RCC 7860 (cell line): ENCODE data around the gene LRRC61.

Experiments
- DNase-seq: peaks from one replicate; pipeline ENCODE4 v3.0.0-alpha.2; 2015; ENCODE audit warnings: low spot score
- FAIRE-seq: peaks from 2 replicates; lab custom pipeline; 2012; peaks lifted over from hg19 to GRCh38; lab: Jason Lieb, UNC

Gene LRRC61

GRCh38 chr7:150329331-150330120 lies 6.4 kb downstream of the LRRC61 start:
- DNase-seq (peak; percentile 34), FAIRE-seq (no peak)

GRCh38 chr7:150330211-150330885 lies 7.2 kb downstream of the LRRC61 start:
- FAIRE-seq, result no peak

GRCh38 chr7:150332852-150333635 lies 9.9 kb downstream of the LRRC61 start:
- FAIRE-seq (no peak), DNase-seq (no peak)

More at GRCh38 chr7:150330211-150330885, 7.2 kb downstream of the LRRC61 start:
- no peak for DNase-seq

- DNase-seq (no peak), FAIRE-seq (no peak)
Measured at GRCh38 chr7:150333659-150334058, 10.5 kb downstream of the LRRC61 start.

GRCh38 chr7:150334108-150334507 lies 11.0 kb downstream of the LRRC61 start:
- no peak for DNase-seq
- FAIRE-seq, result no peak

DNA sequence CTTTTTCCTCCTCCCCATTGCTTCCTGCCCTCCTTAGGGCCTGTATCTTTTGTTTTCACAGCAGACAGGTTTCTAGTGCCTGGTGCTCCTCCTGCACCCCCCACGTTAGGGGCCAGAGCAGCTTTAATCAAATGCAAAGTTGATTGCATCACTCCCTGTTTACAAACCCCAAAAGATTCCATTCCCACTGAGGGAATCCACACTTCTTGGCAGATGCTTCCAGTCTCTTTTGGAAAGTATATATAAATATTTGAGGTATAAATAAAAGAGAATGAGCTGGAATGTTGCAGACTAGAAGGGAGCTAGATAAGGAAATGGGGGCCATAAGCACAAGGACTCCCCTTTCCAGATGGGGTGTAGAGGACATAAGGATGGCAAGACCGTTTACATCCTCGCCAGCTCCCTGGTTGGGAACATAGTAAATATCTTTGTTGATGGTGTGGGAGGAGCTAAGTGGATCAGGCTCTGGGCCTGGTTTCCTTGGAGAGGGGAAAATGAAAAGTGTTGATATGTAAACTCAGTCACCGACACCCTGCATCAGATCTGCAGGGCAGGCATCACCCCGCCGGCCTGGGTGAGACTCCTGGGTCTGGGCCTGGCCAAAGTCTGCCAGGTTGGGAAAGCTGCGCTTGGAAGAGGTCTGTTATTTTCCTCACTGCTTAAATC lies 12.1 kb downstream of the LRRC61 start:
- no peak for FAIRE-seq

GRCh38 chr7:150335774-150336112 lies 12.6 kb downstream of the LRRC61 start:
- no peak for FAIRE-seq
- DNase-seq, result no peak

More for the DNA sequence above, 12.1 kb downstream of the LRRC61 start:
- DNase-seq, result no peak

GRCh38 chr7:150336746-150337145 lies 13.6 kb downstream of the LRRC61 start:
- no peak for DNase-seq
- FAIRE-seq, result no peak

- DNase-seq (no peak), FAIRE-seq (no peak)
Measured at GRCh38 chr7:150337179-150337578, 14.0 kb downstream of the LRRC61 start.

DNA sequence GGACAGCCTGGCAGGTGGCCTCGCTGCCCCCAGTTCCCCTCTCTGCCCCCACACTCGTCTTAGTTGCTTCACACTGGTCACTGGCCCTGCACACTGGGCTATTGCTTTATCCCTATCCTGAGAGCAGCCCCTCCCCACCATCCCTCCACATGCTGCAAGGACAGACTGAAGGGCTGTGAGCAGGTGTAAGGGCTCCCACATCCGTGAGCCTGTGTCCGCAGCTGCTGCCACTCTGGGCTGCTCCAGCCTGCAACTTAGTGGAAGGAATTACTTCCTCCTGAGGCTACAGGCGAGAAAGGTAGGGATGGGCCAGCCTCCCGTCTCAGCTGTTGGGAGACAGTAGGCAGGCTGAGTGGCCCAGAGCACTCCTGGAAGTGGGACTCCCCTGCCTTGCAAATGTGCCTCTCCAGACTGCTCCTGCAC lies 14.5 kb downstream of the LRRC61 start:
- DNase-seq, result no peak
- FAIRE-seq, result no peak

GRCh38 chr7:150338166-150338829 lies 15.1 kb downstream of the LRRC61 start:
- DNase-seq (no peak), FAIRE-seq (no peak)

DNA sequence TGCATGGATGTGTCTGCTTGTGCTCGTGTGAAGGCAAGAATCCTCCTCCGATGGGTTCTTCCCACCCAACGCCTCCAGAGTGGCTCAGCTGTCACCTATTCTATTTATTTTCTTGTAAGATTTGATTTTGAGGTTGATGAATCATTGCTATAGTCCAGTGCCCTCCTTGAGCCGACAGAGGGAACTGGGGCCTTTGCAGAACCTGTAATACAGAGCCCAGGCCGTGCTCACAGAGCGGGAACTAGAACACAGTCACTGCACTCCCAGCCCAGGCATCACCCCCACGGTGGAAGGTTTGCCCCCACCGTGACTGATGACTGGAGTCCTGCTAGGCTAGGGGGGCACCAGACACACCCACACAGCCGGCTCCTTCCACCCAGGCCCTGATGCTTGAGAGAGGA lies 16.3 kb downstream of the LRRC61 start:
- peak; percentile 99 for FAIRE-seq

DNA sequence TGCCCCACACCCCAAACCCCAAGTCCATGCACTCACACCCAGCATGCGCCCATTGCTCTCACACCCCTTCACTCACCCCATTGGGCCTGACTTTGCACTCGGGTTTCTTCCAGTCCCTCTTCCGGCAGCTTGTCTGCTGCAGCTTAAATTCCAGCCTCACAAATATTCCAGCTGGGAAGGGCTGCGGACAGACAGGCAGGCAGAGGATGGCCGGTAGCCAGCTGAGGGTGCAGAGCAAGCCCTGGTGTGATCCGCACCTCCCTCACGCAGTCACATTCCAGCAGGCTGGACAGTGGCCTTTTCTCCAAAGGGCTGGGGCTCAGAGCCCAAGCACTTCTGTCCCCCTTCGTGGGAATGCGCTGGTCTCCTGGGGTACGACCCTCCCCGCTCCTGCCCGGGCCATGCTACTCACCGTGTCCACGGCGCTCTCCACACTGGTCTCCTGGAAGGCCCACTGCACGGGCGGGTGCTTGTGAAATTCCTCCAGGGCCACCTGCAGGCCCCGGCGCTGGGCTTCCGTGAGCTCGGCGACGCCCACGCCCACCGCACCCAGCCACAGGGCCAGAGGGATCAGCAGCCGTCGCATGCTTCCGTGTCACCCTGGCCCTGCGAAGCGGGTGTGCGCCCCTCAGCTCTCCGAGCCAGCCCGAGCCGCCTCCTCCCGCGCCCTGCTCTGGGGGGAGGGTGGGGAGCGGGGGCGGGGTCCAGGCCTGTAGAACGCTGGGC lies 17.0 kb downstream of the LRRC61 start:
- DNase-seq, result peak; percentile 84
- peak; percentile 71 for FAIRE-seq

More for the DNA sequence above, 16.3 kb downstream of the LRRC61 start:
- peak; percentile 98 for DNase-seq

DNA sequence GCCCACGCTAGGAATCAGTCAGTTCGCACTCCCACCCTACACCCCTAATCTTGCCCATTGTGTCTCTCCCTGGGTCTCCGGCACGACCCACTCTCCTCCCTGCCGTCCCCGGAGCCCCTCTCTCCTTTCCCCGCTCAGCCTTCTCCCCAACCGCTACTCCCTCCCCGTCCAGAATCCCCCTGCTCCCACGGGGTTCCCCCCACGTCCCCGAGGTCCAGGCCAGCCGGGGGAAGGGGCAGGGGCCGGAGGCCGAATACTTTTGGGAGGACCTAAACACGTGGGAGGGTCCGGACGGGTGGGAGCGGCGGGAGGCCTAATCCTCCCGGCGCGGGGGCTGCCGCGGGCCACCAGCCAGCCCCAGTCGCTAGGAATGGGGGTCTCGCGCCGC lies 17.7 kb downstream of the LRRC61 start:
- DNase-seq (no peak), FAIRE-seq (no peak)

DNA sequence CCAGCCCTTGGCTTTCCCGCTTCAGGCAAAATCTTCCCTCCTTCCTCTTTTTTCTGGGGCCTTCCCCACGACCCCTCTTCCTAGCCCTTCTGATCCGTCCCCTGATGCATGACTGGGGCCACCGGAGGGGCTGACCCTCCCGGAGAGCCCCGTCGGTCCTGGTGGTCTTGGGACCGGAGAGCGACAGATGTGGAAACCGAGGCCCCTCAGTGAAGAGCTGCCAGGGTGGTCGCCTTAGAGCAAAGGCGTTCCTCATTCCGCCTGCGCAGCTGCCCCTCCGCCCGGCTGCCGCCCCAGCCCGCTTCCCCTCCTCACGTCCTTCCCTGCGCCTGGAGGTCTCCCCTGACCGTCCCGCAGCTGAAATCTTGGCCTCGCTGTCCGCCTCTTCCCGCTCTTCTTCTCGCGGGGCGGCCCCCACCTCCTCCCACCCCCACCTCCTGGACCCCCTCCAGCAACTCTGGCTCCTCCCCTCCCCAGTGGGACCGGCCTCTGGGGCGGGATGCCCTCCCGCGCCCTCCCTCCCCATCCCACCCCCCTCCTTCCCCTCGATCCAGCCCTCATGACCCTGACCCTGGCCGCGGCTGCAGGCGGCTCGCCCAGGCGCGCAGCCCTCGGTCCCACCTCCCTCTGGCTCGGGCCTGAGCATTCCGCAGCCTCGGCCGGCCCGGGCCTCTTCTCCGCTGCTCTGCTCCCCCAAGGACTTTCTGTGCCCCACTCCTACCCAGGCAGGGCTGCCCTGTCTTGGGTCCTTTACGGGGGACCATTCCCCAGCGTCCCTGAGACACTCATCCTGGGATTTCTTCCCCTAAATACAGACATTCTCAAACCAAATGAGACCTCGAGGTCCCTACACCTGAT lies 18.3 kb downstream of the LRRC61 start, which contains the start of gene RARRES2:
Gene RARRES2 (minus strand): TSS at position 367 of the 858 bp plus-strand sequence. CDS start 1,020 bp downstream, outside the sequence.
- FAIRE-seq, result no peak
- DNase-seq, result peak; percentile 40

DNA sequence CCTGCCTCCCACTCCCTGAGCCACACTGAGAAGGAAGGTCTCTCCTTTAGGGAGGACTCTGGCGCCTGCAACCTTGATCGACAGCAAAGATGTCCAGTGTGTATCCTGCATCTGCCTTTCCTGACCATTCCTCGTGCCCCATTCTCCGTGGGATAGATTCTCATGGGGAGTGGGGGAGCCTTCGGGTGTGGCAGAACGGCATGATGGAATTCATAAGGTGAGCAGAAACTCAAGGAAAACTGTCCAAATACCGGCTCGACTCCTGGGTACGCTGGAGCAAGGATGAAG lies 18.9 kb downstream of the LRRC61 start:
- DNase-seq (no peak), FAIRE-seq (no peak)

- DNase-seq (no peak), FAIRE-seq (no peak)
Measured at GRCh38 chr7:150343225-150343624, 20.1 kb downstream of the LRRC61 start.

GRCh38 chr7:150344299-150344698 lies 21.1 kb downstream of the LRRC61 start:
- peak; percentile 50 for FAIRE-seq

GRCh38 chr7:150345012-150345411 lies 21.9 kb downstream of the LRRC61 start:
- DNase-seq (no peak), FAIRE-seq (no peak)

More at GRCh38 chr7:150344299-150344698, 21.1 kb downstream of the LRRC61 start:
- DNase-seq, result no peak
